B cell (primary cell): ENCODE results near the gene QRSL1.

ENCODE experiments used
- EZH2 ChIP-seq: IDR thresholded peaks from 2 replicates; pipeline ENCODE4 v1.6.1; 2012; ENCODE audit warnings: borderline replicate concordance, low read depth, mild to moderate bottlenecking, moderate library complexity, low read length; ENCODE audit not compliant: insufficient read depth, poor library complexity, severe bottlenecking
- TF ChIP-seq, protein P1 (sequence below): fragments of 200-600 bp; IDR thresholded peaks from one replicate; pipeline ENCODE4 v1.8.0; 2022; ENCODE audit warnings: antibody characterized with exemption, mild to moderate bottlenecking

GRCh38 chr6:106667022-106667402, 37.6 kb downstream of the QRSL1 start:
- TF ChIP-seq, protein P1, sequence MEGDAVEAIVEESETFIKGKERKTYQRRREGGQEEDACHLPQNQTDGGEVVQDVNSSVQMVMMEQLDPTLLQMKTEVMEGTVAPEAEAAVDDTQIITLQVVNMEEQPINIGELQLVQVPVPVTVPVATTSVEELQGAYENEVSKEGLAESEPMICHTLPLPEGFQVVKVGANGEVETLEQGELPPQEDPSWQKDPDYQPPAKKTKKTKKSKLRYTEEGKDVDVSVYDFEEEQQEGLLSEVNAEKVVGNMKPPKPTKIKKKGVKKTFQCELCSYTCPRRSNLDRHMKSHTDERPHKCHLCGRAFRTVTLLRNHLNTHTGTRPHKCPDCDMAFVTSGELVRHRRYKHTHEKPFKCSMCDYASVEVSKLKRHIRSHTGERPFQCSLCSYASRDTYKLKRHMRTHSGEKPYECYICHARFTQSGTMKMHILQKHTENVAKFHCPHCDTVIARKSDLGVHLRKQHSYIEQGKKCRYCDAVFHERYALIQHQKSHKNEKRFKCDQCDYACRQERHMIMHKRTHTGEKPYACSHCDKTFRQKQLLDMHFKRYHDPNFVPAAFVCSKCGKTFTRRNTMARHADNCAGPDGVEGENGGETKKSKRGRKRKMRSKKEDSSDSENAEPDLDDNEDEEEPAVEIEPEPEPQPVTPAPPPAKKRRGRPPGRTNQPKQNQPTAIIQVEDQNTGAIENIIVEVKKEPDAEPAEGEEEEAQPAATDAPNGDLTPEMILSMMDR = no peak
- no peak for TF ChIP-seq EZH2
